Ishikawa (cell line): Measurements from ENCODE around the gene BMPER.

ENCODE experiments used
- CEBPB ChIP-seq: IDR thresholded peaks from 2 replicates; pipeline ENCODE4 v1.6.1; 2012
- CREB1 ChIP-seq: IDR thresholded peaks from 2 replicates; pipeline ENCODE4 v1.6.1; 2012; ENCODE audit warnings: low read depth
- EGR1 ChIP-seq: IDR thresholded peaks from 2 replicates; pipeline ENCODE4 v1.6.1; 2012
- EP300 ChIP-seq: IDR thresholded peaks from 2 replicates; pipeline ENCODE4 v1.6.1; 2012; ENCODE audit warnings: borderline replicate concordance
- FOXM1 ChIP-seq: IDR thresholded peaks from 2 replicates; pipeline ENCODE4 v1.6.1; 2012; ENCODE audit warnings: low read depth, borderline replicate concordance
- MAX ChIP-seq: IDR thresholded peaks from 2 replicates; pipeline ENCODE4 v1.6.1; 2012
- NFIC ChIP-seq: IDR thresholded peaks from 2 replicates; pipeline ENCODE4 v1.6.1; 2012
- RAD21 ChIP-seq: IDR thresholded peaks from 2 replicates; pipeline ENCODE4 v1.6.1; 2012; ENCODE audit warnings: low read depth
- REST ChIP-seq: IDR thresholded peaks from 2 replicates; pipeline ENCODE4 v1.6.1; 2012; ENCODE audit warnings: low read depth, mild to moderate bottlenecking
- TAF1 ChIP-seq: IDR thresholded peaks from 2 replicates; pipeline ENCODE4 v1.6.1; 2012; ENCODE audit warnings: low read depth, mild to moderate bottlenecking
- TCF12 ChIP-seq: IDR thresholded peaks from 2 replicates; pipeline ENCODE4 v1.6.1; 2012; ENCODE audit warnings: low read depth
- TEAD4 ChIP-seq: IDR thresholded peaks from 2 replicates; pipeline ENCODE4 v1.6.1; 2012
- USF1 ChIP-seq: IDR thresholded peaks from 2 replicates; pipeline ENCODE4 v1.6.1; 2012
- YY1 ChIP-seq: IDR thresholded peaks from 2 replicates; pipeline ENCODE4 v1.6.1; 2012; ENCODE audit warnings: low read depth
- ZBTB7A ChIP-seq: IDR thresholded peaks from 2 replicates; pipeline ENCODE4 v1.6.1; 2012; ENCODE audit warnings: low read depth

Gene BMPER

GRCh38 chr7:34011696-34012095, 106.4 kb downstream of the BMPER start:
- TF ChIP-seq CREB1 (no peak), TCF12 (no peak), TAF1 (no peak), ZBTB7A (no peak), REST (no peak)

- no peak for TF ChIP-seq RAD21
- no peak for TF ChIP-seq CEBPB
- no peak for TF ChIP-seq REST
- TF ChIP-seq TAF1: no peak
- TF ChIP-seq FOXM1: no peak
- no peak for TF ChIP-seq YY1
- TF ChIP-seq MAX: no peak
- no peak for TF ChIP-seq EGR1
- TF ChIP-seq USF1: no peak
- TF ChIP-seq EP300: no peak
- no peak for TF ChIP-seq TEAD4
- no peak for TF ChIP-seq ZBTB7A
- no peak for TF ChIP-seq NFIC
- TF ChIP-seq CREB1: no peak
- TF ChIP-seq TCF12: no peak
Measured at GRCh38 chr7:34013421-34013820, 108.1 kb downstream of the BMPER start.

- no peak for TF ChIP-seq YY1
- TF ChIP-seq CREB1: no peak
- TF ChIP-seq EGR1: no peak
- no peak for TF ChIP-seq REST
- no peak for TF ChIP-seq TEAD4
- TF ChIP-seq FOXM1: no peak
- no peak for TF ChIP-seq TAF1
- TF ChIP-seq ZBTB7A: no peak
- TF ChIP-seq NFIC: no peak
- no peak for TF ChIP-seq TCF12
- TF ChIP-seq CEBPB: no peak
- no peak for TF ChIP-seq USF1
Measured at GRCh38 chr7:34015651-34016050, 110.3 kb downstream of the BMPER start.

GRCh38 chr7:34016876-34017275, 111.5 kb downstream of the BMPER start:
- TF ChIP-seq CREB1: no peak
- TF ChIP-seq TAF1: no peak
- no peak for TF ChIP-seq REST
- no peak for TF ChIP-seq ZBTB7A
- no peak for TF ChIP-seq MAX
